GM19240 (cell line): ENCODE results near the gene HAND2.

Source experiments
- DNase-seq: peaks from one replicate; pipeline ENCODE4 v3.0.0; 2011; ENCODE audit warnings: low spot score; ENCODE audit not compliant: insufficient read length

Gene HAND2

DNA sequence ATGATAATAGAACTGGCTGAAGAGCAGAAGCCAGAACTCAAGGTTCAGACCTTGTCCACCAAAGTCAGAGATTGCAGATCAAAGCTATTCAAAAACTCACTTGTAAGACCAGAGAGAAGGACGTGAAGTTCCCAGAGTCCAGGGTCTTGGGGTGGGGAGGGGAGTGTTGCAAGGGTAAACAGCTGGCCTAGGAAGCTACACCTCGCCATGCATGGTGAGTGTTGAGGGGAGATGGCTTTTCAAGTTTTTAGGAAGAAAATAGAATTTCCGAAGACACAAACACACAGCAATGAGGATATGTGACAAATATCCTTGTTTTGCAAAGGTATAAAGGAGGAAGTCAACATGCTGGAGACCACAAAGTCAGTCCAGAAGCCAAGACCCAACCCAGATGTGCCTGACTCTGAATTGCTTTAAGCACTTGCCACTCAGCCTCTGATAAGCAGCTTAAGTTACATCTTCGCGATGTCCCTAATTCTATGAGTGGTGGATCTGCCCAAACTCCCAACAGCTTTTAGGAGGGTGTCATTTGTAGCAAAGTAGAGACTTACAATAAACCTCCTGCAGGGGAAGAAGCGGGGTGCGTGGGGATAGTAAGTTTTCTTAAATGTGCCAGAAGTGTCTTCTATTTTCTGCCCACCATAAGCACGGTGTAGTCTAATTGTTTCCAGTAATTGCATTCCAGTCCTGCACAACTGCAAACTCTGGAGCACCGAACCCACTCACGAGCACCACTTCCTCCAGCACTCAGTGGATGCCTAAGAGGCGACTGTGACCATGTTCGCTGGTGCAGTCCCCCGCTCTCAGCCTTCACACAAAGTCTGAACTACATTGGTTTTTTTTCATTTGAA, 26.5 kb downstream of the HAND2 start:
- DNase-seq = no peak

DNA sequence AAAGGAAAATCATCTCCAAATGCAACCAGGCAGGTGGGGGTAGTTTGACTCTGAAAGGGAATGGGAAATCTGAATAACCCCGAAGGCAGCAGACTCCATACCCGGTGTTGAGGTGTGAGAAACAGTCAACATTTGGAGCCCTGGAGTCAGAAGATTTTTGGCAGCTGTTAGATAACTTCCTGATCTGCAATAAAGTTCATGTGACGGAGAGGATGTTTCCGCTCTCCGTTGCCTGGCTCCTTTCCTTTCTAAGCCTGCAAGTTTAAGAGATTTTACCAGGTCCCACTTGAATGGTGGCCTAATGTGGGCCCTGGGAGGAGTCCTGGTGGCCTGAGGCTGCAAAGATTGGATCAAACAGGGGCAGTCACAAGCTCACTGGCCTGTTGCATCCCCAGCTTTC, 27.7 kb downstream of the HAND2 start:
- no peak for DNase-seq

- DNase-seq = no peak
Measured at GRCh38 chr4:173501592-173502150, 28.4 kb downstream of the HAND2 start.

GRCh38 chr4:173500841-173501591, 29.0 kb downstream of the HAND2 start:
- no peak for DNase-seq

- no peak for DNase-seq
Measured at GRCh38 chr4:173499658-173500535, 30.1 kb downstream of the HAND2 start.

GRCh38 chr4:173498771-173499170, 31.3 kb downstream of the HAND2 start:
- no peak for DNase-seq

DNA sequence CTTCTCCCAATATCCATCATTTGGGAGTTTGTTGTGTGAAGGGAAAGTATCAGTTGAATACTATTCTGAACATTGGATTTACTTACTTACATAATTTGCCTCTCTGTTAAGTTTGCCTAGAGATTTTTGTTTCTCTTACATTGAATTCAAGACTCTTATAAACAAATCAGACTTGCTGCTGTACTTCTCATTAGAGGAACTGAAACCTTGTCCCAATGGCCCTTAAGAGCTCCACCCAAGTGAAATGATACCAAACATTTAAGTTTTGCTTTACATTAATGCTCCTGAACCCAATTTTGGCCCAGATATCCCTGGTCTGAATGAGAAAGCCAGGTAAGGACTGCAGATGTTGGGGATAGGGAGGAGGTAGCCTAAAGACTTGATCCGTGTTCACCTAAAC, 32.0 kb downstream of the HAND2 start:
- DNase-seq = no peak

GRCh38 chr4:173494013-173494970, 35.7 kb downstream of the HAND2 start:
- DNase-seq = peak; percentile 57

- DNase-seq = no peak
Measured at GRCh38 chr4:173493041-173493440, 37.0 kb downstream of the HAND2 start.

DNA sequence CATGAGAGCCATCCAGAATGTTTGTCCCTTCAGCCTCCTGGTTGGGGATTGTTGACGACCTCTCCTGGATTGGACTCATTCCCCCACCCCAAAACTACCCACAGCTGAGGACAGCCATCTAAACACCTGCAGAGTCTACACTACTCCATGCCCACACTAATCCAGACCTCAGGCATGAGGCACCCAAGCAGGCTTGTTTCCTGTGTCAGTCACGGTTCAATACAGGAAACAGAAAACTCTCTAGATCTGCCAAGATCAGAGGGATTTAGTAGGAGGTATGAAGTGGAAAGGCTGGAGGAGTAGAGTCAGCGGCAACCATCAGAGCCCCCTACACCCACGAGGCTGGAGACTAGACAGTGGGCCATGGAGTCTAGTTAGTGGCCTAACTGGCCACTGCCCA, 37.7 kb downstream of the HAND2 start:
- no peak for DNase-seq

DNA sequence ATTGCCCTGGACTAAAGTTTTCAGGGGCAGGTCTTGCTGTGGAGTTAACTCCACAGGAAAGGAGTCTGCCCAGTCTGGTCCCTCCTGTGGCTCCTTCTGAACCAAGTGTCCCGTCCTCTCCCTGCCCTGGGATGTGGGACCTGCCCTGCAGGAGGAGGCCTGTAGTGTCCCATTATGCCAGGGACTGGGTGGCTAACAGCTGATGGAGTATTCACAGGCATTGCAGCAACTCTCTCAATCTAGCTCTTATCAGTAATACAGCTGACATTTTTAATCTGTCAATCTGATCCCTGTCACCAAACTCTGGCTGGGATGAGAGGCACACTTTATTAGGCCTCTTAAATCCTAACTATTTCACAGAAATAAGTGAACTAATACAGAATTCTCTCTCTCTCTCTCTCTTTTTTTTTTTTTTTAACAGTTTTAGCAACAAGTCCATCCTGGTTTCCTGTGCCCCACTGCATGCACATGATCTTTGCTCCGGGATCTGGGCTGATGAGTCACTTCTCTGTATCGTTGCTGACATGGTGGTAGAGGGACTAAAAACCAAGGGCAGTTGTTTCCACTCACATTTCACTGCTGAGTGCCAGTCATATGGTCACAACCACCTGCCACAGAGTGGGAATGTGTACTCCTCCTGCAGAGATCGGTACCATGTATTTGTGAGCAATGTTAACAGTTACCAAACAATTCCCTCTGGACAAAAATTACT, 39.1 kb downstream of the HAND2 start:
- DNase-seq = no peak

DNA sequence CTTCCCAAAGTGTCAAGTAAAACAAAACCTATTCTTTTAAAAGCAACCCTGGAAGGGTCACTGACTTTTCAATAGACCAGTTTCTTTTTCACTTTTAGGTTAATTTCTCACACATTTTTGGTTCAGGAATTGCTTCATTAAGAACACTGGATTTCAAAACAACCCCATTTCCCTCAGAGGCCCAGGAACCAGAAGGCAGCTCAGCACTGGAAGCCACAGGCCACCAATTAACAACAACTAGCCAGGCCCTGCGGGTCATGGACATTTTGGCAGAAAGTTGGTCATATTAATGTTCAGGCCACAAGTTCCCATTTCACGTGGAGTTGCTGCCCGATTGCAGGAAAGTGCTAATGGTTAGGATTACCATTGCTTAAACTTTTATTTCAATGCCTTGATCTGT, 39.8 kb downstream of the HAND2 start:
- DNase-seq = no peak

DNA sequence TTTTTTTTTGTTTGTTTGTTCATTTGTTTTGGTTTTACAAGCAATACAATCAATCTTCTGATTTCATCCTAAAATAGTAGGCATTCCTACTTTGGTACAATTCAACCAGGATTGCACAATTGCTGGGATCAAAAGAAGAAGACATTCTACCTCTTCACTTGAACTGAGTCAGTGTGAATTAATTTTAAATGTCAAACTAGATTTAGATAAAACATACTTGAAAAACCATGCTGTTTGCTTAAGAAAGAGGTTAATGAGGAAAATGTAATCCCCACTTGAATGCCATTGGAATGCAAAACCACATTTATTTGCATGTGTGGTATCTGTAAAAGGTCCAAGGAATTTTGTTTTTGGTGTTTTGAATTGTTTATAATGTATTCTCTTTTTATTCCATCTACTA, 40.5 kb downstream of the HAND2 start:
- DNase-seq = no peak

DNA sequence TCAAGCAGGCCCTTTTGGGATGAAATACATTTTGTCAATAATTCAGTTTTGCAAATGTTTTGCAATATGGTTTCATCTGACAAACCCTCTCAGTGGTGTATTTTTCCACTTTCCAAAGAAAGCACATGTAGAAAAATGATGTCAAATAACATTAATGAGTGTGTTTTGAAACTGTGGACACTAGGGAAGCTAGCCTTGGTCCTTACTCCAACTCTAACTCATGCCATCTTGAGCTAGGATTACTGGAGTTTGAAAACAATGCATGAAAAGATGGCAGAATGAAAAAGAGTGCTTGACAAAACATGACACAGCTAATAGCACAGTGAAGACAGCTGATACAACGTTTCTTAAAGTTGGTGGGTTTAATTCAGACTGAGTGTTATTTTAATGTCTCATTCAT, 41.4 kb downstream of the HAND2 start:
- no peak for DNase-seq

DNA sequence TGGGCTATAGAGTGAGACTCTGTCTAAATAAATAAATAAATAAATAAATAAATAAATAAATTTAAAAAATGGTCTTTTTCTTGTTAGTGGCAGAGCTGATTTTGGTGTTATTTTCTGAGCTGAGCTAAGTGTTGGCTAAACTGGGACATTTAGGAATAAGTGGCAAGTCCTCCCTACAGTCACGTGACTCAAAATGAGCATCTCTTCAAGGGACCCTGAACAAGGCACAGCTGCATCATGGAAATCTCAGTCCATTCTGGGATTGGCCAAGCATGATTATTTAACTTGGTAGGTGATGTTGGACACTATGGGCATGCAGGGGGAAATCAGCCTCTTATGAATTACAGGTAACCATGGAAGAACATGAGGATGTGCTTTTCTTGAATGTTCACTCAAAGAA, 42.0 kb downstream of the HAND2 start:
- DNase-seq = no peak

GRCh38 chr4:173486714-173487392, 43.2 kb downstream of the HAND2 start:
- no peak for DNase-seq

GRCh38 chr4:173485164-173485563, 44.9 kb downstream of the HAND2 start:
- DNase-seq = no peak

DNA sequence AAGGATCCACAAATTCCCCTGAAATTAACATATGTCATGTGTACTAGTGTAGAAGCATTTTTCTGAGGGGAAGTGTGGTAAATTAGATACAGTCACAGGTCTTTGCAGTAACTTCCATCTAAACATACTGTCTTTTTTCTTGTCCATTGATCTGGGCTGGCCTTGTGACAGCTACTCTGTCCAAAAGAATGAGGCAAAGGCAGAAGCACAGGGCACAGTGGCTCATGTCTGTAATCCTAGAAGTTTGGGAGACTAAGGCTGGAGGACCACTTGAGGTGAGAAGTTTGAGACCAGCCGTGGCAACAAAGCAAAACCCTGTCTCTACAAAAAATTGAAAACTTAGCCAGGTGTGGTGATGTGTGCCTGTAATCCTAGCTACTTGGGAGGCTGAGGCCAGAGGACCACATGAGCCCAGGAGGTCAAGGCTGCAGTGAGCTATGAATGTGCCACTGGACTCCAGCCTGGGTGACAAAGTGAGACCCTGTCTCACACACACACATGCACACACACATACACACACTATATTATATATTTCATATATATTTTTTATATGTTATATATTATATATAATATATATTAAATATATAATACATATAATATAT, 47.6 kb downstream of the HAND2 start:
- no peak for DNase-seq

- DNase-seq = no peak
Measured at GRCh38 chr4:173478913-173479283, 51.1 kb downstream of the HAND2 start.
